HG03460 (cell line): ENCODE data around the gene GNA12.

Experiments used
- ATAC-seq: cut with Tn5 transposase; IDR thresholded peaks from one replicate; pipeline ENCODE4 v1.9.1; 2021; ENCODE audit not compliant: unreplicated experiment

Gene GNA12

DNA sequence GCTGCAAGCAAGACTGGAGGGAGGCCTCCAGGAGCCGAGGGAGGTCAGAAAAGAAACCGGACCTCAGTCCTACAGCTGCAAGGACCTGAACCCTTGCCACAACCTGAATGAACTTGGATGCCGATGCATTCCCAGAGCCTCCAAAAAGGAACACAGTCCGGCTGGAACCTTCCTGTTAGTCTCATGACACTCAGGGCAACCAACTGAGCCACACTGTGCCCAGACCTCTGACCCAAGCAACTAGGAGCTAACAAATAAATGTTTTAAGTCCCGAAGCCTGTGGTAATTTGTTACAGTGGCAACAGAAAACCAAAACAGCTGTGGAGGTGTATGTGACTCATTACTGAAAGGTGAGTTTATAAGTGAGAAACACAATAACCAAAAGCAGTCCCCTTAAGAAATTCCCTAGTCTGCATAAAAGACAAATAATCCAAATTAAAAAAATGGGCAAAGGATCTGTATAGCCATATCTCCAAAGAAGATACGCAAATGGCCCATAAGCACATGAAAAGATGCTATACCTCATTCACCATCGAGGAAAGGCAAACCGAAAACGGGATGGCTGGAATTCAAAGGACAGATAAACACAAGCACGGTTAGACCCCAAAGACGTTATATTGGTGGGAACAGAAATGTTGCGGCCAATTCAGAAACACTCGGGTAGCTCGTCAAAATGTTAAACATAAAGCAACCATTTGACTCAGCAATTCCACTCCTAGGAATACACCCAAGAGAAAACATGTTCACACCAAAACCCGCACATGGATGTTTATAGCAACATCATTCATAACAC is 24.8 kb downstream of the GNA12 start:
- no peak for ATAC-seq

- no peak for ATAC-seq
These were observed 25.5 kb downstream of the GNA12 start for GRCh38 chr7:2818653-2819052.

DNA sequence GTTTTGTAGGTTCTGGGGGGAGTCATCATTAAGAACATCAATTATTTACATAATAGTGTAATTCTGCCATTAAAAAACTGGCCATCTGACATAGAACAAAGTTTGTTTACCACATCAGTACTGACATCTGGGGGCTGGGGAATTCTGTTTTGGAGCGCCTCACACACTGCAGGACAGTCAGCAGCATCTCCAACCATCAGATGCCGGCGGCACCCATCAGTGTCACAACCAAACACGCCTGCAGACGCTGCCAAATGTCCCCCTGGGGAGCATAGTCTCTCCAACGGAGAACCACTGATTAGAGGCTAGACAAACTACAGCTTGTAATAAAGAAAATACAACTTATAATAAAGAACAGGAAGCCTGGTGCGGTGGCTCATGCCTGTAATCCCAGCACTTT is 26.0 kb downstream of the GNA12 start:
- ATAC-seq: no peak

GRCh38 chr7:2817456-2817855 is 26.7 kb downstream of the GNA12 start:
- ATAC-seq: no peak

GRCh38 chr7:2815875-2816245 is 28.2 kb downstream of the GNA12 start:
- ATAC-seq: no peak

GRCh38 chr7:2814946-2815874 is 28.9 kb downstream of the GNA12 start:
- ATAC-seq: no peak

DNA sequence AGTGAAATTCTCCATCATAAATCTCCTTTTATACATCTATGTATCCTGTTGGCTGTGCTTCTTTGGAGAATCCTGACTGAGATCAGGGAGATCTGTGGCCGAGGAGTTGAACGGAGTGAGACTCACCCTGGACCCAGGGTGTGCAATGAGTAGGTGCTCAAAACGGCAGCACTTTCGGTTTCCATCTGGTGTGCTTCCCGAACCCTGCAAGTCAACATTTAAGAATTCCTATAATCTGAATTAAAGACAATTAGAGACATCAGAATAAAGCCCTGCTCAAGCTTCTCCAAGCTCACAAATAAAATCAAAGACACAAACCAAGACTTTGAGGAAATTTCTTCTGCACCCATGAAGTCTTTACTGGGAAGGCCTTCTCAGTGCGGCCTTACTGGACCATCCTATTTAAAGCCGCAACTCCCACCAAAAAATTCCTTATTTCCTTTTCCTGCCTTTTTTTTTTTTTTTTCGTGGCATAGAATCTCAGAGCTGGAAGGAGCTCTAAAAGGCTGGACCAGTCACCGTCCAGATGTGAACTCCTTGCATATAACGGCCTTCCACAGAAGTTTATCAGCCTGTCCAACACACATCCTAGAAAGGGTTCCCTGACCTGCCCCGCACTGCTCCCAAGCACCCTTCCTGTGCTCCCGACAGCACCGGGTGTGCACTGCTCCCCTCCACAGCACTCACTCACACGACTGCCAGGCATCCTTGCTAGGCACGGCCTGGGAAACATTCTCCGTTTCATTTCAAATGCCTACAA is 29.7 kb downstream of the GNA12 start:
- no peak for ATAC-seq

GRCh38 chr7:2813350-2814185 is 30.5 kb downstream of the GNA12 start:
- ATAC-seq: no peak

DNA sequence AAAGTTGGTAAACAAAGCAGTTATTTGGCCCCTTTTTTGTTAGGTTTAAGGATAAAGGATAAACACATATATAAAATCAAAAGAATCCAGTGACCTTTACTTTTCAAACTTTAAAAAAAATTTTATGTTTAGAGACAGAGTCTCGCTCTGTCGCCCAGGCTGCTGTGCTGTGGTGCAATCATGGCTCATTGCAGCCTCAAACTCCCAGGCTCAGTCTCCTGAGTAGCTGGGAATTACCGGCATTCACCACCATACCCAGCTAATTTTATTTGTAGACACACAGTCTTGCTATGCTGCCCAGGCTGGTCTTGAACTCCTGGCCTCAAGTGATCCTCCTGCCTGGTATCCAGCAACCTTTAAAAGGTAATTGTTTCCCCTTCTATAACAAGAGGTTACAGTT is 31.3 kb downstream of the GNA12 start:
- no peak for ATAC-seq

DNA sequence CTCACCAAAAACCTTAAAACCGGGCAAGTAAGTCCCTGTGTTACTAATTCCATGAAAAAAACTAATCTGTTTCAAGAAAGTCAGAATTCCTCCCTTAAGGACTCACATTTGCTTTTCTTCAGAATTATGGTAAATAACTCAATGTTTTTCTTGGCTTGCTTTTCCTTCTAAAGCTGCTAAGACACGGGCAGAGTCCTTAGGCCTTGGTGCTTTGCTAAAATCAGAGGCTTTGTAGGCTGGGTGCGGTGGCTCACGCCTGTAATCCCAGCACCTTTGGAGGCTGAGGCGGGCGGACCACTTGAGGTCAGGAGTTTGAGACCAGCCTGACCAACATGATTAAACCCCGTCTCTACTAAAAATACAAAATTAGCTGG is 32.0 kb downstream of the GNA12 start:
- ATAC-seq: no peak

DNA sequence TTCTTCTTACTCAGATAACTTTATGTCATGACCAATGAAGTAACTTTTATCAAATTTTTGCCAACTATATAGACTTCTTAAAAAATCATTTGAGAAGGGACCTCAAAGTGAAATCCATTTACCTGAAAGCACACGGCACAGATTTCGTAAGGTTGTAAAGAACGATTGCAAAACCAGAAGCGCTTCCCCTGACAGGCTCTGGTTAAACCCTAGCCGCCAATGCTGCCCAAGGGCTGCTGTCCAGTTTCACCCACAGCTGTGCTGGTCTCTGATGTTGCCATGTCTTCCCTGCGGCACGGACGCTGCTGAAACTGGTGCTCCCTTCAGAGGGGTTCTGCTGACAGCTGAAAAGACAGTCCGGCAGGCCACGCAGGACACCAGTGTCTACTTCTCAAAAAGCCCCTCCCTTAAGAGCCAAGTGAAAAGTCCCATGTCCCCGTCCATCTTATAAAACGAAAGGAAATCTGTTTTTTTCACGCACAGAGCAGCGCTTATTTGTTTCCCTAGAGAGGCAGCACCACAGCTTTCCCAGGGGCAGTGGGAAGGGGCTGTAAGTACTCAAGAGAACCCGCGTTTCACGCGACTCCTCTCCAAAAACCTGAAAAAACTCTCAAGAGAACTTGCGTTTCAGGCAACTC is 32.5 kb downstream of the GNA12 start:
- no peak for ATAC-seq

DNA sequence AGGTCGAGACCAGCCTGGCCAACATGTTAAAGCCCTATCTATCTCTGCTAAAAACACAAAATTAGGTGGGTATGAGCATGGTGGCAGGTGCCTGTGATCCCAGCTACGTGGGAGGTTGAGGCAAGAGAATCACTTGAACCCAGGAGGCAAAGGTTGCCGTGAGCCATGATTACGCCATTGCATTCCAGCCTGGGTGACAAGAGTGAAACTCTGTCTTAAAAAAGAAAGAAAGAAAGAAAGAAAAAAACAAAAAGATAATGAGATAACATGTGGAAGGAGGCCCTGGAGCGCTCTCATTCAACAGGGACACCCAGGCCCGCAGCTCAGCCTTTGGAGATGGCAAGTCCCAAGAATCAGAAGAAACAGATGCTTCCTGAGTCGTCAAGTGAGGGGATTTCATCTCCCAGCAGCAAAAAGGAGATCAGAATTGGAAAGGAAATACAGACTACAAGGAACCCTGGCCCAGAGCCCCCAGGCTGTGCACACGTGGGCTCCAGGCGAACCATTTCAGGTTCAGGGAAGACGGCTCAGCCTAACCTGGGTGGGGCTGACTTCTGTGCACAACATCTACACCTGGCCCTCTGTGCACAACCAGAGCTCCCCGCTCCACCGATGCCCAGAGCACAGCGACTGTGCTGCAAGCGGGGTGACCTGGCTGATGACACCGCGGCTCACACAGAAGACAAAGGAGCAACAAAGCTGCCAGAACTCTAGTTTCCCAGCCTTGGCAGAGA is 33.3 kb downstream of the GNA12 start:
- ATAC-seq: no peak

DNA sequence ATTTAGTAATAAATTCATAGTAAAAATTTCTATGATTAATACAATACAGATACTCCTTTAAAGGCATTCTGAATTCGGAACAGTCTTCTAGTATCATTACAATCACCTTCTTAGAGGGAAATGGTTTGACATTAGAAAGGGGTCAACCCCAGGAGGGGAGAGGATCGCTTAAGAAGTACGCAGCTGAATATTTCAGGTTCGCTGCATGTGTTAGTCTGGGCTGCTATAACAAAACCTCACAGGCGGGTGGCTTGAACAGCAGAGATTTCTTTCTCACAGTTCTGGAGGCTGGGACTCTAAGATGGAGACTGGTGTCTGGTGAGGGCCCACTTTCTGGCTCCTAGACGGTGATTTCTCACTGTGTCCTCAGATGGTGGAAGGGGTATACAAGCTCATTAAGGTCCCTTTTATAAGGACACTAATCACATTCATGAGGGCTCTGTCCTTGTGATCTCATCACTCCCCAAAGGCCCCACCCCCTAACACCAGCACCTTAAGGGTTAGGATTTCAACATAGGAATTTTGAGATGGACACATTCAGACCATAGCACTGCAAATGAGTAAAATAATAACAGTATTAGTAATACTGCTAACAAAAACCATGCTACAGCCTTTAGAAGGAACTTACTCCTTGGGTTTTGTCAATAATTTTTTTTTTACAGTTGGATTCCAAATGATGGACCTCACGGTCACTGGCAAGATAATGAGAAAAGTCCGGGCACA is 34.0 kb downstream of the GNA12 start:
- no peak for ATAC-seq

DNA sequence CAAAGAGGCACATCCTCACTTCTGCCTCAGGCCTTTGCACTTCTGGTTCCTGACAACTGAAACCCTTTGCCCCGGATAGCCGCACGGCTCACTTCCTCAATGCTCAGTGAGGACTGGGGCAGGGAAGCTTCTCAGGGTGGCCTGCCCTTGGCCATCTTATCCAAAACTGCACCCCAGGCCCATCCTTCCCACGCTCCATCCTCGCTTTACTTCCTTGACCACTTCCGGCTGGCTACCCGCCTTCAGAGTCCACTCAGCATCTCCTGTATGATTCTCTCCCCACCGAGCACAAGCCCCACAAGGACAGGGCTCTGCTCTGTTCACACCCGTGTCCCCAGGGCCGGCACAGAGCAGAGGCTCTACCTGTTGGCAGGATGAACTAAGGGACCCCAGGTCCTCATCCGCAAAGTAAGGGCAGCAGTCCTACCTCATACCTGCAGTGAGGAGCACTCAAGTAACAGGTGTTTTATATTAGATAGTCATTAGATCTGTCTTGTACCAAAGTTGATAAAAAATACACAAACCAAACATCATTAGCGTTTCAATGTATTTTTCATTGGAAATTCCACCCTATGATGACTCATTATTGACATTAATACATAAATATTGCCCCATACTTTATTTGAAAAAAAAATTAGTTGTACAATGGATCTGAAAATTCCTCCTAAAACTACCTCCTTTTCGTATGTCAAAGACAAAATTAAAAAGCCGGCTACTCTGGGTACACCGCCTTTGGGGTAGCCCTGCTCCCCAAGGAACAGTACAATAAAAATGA is 35.0 kb downstream of the GNA12 start:
- ATAC-seq: no peak

DNA sequence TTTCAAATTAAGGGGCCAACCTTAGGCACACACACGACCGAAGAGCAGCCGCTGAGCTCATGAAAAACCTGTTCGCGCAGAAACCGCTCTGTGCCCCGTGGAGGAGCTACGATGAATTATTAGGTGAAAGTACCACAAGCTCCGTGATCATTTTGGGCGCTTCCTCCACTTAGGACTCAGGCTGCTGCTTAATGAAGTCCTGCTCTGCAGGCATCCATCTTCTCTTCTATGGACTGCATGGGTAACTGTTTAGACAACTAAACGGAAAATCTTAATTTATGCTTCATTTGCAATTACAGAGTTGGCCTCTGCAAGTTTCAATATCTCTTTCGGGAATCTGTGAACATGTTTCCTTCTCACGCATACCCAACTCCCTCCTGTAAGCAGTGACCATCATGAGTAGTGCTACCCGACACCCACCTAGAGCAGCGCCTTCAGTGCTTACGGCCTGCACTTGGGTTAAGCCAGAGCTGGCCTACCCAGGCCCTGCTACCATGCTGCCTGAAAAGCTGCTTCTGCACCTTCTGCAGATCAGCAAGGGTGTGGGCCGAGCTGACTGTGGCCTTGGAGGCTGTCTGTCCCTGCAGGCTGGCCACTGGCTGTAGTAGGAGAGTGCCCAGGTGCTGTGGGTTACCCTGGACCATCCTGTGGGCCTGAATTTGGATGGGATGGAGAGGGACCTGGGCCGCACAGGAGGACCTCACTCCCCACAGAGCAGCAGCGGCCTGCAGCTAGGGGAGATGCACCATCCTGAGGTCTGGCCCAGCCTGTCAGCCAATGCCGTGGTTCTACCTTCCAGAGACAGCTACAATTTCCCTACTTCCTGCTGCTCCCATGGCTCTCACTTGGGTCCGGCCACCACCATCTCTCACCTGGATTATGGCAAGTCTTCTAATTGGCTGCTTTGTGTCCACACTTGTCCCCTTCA is 36.0 kb downstream of the GNA12 start:
- no peak for ATAC-seq

- no peak for ATAC-seq
These were observed 36.7 kb downstream of the GNA12 start for GRCh38 chr7:2807460-2807844.

- no peak for ATAC-seq
These were observed 37.5 kb downstream of the GNA12 start for GRCh38 chr7:2806571-2806970.
